ENCODE measurements around the gene NUF2. TPM values are rescaled to one million over a fixed set of nuclear protein-coding genes. Genes with fewer than 3 reads are reported as not detected.

Gene NUF2
- polyA plus RNA-seq (2011; rRNA removed) (23.7 and 38.5 TPM in 2 replicates), polyA plus RNA-seq (2017; fragmentation: RNase III; extraction: RNeasy Plus Mini Kit Qiagen cat#74134 plus additional on column Dnase treatment) (28.2 to 32.2 TPM (median 28.5 TPM) in 3 replicates), polyA minus RNA-seq (2011; rRNA and poly(A)+ RNA removed) (5.7 and 7.8 TPM in 2 replicates)
- 10.5 and 11.4 TPM in 2 replicates for polyA plus RNA-seq (2012; cell fraction: cytosol; rRNA removed)
- polyA plus RNA-seq (2012; cell fraction: nucleus; rRNA removed) = 14.8 and 21.1 TPM in 2 replicates

DNA sequence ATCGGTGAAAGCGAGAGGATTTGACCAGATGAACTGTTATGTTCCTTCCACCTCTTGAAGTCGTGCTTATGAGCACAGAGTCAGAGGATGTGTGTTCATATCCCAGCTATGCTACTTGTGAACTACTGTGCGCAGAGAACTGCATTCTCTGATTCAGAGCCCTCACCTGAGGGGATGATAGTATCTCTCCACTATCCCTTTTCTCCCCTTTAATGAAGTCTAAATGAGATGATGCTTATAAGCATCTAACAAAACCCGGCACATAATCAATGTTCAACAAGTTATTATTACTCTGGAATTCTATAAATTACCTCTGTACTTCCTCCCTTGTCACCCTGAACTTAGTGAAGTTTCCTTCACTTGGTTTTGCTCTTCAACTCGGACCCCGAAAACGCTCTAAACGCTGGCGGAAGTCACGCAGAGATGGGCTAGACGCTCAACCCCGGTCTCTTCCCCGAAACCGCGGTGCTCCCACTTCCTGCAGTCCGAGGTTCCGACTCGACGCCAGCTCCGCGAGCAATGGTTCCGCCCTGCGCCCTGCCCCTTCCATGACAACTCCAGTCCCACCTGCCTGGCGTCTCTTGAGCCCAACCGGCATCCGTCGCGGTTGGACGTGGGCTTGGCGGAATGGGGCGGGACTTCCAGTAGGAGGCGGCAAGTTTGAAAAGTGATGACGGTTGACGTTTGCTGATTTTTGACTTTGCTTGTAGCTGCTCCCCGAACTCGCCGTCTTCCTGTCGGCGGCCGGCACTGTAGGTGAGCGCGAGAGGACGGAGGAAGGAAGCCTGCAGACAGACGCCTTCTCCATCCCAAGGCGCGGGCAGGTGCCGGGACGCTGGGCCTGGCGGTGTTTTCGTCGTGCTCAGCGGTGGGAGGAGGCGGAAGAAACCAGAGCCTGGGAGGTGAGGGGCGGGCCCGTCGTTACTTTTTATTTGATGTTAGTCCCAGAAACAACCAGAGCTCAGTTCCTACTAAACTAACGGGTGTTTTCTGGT lies at the start of gene NUF2:
Gene NUF2, plus strand, starts transcription at position 644 of the 995 bp plus-strand sequence. CDS start 4,098 bp downstream, outside the sequence.
- WGBS (ENCODE audit: missing lambda C conversion rate) = 1% methylated on average over 51 of the region's 58 CpGs
- Histone ChIP-seq H3K9me3 (no peaks in the 10 kb centered on the region), H3K4me3 (peak within 1 kb of the TSS; percentile 67), H3K4me1 (peaks cover 17% of the 10 kb centered on the region; the same call in 2 of the 3 replicates), H3K4me2 (peak within 1 kb of the TSS; percentile 93), H3K27ac (peak within 1 kb of the TSS; percentile 81 to 86)
- FAIRE-seq = peak; percentile 84
- CTCF ChIA-PET = interaction anchor here (0.8 to 1.4 kb wide), 3 partner anchors 89 to 468 kb away, joined by 3 to 4 read pairs (median 3); no protein-coding TSS in a partner anchor
- POLR2A ChIA-PET = interaction anchor here (0.6 kb wide), 1 partner anchor 470 kb away, joined by 5 read pairs; no protein-coding TSS in a partner anchor
- TF ChIP-seq FOSL2 (IDR thresholded peaks at IDR 0.05) = no peak
- peak; percentile 54 for TF ChIP-seq FOSL2 (CRISPR knock-in tag; IDR thresholded peaks at IDR 0.05)
- TF ChIP-seq MYC (IDR thresholded peaks at IDR 0.05; ENCODE audit: borderline replicate concordance, low read length) = peak; percentile 64; the same call in 1 of the 2 replicates
- peak; percentile 30; the same call in 1 of the 2 replicates for TF ChIP-seq ZC3H11A (IDR thresholded peaks at IDR 0.05)
- peak; percentile 99 for TF ChIP-seq MAFK (IDR thresholded peaks at IDR 0.05; ENCODE audit: partially characterized antibody)
- TF ChIP-seq PHF8 (IDR thresholded peaks at IDR 0.05; ENCODE audit: borderline replicate concordance, low read depth) = peak; percentile 66
- TF ChIP-seq HOXB5 (CRISPR knock-in tag; IDR thresholded peaks at IDR 0.05) = no peak
- TF ChIP-seq, protein P1, sequence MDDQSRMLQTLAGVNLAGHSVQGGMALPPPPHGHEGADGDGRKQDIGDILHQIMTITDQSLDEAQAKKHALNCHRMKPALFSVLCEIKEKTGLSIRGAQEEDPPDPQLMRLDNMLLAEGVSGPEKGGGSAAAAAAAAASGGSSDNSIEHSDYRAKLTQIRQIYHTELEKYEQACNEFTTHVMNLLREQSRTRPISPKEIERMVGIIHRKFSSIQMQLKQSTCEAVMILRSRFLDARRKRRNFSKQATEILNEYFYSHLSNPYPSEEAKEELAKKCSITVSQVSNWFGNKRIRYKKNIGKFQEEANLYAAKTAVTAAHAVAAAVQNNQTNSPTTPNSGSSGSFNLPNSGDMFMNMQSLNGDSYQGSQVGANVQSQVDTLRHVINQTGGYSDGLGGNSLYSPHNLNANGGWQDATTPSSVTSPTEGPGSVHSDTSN (IDR thresholded peaks at IDR 0.05) = peak; percentile 71; the same call in 1 of the 2 replicates
- no peak for TF ChIP-seq HOXA7 (CRISPR knock-in tag; IDR thresholded peaks at IDR 0.05)
- TF ChIP-seq KDM5A (IDR thresholded peaks at IDR 0.05) = peak; percentile 85
- TF ChIP-seq GATA3 (IDR thresholded peaks at IDR 0.05; ENCODE audit: borderline replicate concordance) = peak; percentile 41
- TF ChIP-seq POLR2A (IDR thresholded peaks at IDR 0.05; ENCODE audit: low read length) = peak; percentile 85
- TF ChIP-seq KDM1A (IDR thresholded peaks at IDR 0.05; ENCODE audit: low read depth) = no peak
- TF ChIP-seq, protein P2, sequence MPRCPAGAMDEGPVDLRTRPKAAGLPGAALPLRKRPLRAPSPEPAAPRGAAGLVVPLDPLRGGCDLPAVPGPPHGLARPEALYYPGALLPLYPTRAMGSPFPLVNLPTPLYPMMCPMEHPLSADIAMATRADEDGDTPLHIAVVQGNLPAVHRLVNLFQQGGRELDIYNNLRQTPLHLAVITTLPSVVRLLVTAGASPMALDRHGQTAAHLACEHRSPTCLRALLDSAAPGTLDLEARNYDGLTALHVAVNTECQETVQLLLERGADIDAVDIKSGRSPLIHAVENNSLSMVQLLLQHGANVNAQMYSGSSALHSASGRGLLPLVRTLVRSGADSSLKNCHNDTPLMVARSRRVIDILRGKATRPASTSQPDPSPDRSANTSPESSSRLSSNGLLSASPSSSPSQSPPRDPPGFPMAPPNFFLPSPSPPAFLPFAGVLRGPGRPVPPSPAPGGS (IDR thresholded peaks at IDR 0.05) = peak; percentile 59; the same call in 2 of the 3 replicates
- TF ChIP-seq FOSB (CRISPR knock-in tag; IDR thresholded peaks at IDR 0.05) = no peak
- no peak for TF ChIP-seq POLR2AphosphoS2 (conservative IDR thresholded peaks at IDR 0.05; ENCODE audit: low read length)
- no peak for TF ChIP-seq JUNB (IDR thresholded peaks at IDR 0.05)
- no peak for TF ChIP-seq ZFP36 (IDR thresholded peaks at IDR 0.05; ENCODE audit: borderline replicate concordance, partially characterized antibody)
- TF ChIP-seq, protein P3, sequence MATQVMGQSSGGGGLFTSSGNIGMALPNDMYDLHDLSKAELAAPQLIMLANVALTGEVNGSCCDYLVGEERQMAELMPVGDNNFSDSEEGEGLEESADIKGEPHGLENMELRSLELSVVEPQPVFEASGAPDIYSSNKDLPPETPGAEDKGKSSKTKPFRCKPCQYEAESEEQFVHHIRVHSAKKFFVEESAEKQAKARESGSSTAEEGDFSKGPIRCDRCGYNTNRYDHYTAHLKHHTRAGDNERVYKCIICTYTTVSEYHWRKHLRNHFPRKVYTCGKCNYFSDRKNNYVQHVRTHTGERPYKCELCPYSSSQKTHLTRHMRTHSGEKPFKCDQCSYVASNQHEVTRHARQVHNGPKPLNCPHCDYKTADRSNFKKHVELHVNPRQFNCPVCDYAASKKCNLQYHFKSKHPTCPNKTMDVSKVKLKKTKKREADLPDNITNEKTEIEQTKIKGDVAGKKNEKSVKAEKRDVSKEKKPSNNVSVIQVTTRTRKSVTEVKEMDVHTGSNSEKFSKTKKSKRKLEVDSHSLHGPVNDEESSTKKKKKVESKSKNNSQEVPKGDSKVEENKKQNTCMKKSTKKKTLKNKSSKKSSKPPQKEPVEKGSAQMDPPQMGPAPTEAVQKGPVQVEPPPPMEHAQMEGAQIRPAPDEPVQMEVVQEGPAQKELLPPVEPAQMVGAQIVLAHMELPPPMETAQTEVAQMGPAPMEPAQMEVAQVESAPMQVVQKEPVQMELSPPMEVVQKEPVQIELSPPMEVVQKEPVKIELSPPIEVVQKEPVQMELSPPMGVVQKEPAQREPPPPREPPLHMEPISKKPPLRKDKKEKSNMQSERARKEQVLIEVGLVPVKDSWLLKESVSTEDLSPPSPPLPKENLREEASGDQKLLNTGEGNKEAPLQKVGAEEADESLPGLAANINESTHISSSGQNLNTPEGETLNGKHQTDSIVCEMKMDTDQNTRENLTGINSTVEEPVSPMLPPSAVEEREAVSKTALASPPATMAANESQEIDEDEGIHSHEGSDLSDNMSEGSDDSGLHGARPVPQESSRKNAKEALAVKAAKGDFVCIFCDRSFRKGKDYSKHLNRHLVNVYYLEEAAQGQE (IDR thresholded peaks at IDR 0.05) = peak; percentile 33; the same call in 1 of the 2 replicates
- peak; percentile 75 to 93 for TF ChIP-seq JUN (IDR thresholded peaks at IDR 0.05)
- peak; percentile 14 for TF ChIP-seq CHD2 (IDR thresholded peaks at IDR 0.05; ENCODE audit: low read length, partially characterized antibody)
- TF ChIP-seq NR3C1 (IDR thresholded peaks at IDR 0.05) = no peak
- peak; percentile 77 for TF ChIP-seq RFX5 (IDR thresholded peaks at IDR 0.05)
- TF ChIP-seq, protein P4, sequence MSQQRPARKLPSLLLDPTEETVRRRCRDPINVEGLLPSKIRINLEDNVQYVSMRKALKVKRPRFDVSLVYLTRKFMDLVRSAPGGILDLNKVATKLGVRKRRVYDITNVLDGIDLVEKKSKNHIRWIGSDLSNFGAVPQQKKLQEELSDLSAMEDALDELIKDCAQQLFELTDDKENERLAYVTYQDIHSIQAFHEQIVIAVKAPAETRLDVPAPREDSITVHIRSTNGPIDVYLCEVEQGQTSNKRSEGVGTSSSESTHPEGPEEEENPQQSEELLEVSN (IDR thresholded peaks at IDR 0.05; ENCODE audit: borderline replicate concordance, low read depth) = peak; percentile 86
- TF ChIP-seq HDAC2 (IDR thresholded peaks at IDR 0.05) = peak; percentile 95; the same call in 1 of the 2 replicates
- TF ChIP-seq EHMT2 (IDR thresholded peaks at IDR 0.05; ENCODE audit: low read depth) = no peak
- TF ChIP-seq MAZ (IDR thresholded peaks at IDR 0.05; ENCODE audit: borderline replicate concordance, low read depth, low read length) = peak; percentile 92
- TF ChIP-seq, protein P5, sequence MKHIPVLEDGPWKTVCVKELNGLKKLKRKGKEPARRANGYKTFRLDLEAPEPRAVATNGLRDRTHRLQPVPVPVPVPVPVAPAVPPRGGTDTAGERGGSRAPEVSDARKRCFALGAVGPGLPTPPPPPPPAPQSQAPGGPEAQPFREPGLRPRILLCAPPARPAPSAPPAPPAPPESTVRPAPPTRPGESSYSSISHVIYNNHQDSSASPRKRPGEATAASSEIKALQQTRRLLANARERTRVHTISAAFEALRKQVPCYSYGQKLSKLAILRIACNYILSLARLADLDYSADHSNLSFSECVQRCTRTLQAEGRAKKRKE (CRISPR knock-in tag; IDR thresholded peaks at IDR 0.05; ENCODE audit: low read depth) = 0 out of 2 replicates have a peak, but pooled peaks have one; percentile 46
- TF ChIP-seq, protein P6, sequence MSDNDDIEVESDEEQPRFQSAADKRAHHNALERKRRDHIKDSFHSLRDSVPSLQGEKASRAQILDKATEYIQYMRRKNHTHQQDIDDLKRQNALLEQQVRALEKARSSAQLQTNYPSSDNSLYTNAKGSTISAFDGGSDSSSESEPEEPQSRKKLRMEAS (IDR thresholded peaks at IDR 0.05) = peak; percentile 98
- peak; percentile 91 to 99 for DNase-seq (ENCODE audit: low read depth in 1 of 2, low spot score in 1 of 2)
- ATAC-seq = peak; percentile 98 to 99
